ENCODE measurements around the gene SKIDA1.
A peak's percentile ranks its signal among the peaks of the same experiment; 100 is the strongest.
"Not testable (repeated sequence)": the region's sequence is repeated elsewhere in the genome, so short reads cannot be mapped to it uniquely, and the experiment has no call there.

Gene SKIDA1

DNA sequence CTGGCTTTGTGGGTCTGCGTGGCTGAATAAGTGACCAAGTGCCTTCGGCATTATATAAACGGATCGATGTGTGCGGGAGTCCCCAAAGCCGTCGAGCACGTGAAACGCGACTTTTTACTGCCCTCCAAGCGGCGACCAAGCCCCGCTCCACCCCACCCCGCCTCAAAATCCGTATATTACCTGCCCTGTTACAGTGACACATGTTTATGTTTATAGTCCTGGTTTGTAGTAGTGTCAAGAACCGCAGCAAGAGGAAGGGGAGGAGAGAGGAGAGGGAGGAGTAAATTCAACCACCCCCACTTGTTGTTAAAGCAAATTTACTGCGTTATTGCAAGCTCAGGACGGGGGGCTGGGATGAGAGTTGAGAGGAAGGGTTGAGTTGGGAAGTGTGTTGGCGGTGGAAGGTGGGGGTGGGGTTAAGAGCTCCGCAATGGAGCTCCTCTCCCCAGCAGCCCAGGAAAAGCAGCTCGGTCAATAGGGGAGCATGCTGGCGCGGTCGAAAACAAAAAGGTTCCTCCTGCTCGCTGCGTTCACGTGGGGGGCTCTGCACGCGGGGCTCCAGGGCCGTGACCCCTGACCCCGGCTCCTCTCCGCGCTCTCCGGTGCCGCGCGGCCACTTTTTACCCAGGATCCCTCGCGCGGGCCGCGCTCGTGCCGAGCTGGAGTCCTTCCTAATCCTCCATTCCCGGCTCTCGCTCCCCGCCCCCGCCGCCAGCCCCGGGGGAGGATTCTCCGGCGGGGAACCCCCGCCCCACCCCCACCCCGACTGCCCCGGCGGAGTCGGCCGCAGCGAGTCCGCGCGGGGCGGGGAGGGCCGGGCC lies at the start of gene SKIDA1:
Gene SKIDA1, minus strand, starts transcription at position 316 of the 821 bp plus-strand sequence. CDS start 7,860 bp downstream, outside the sequence.
- Histone ChIP-seq H3K27ac (ENCODE audit: low read depth, low read length) (peak within 1 kb of the TSS; percentile 99), H3K9me3 (ENCODE audit: control insufficient read depth in 5 of 5, low read length in 5 of 5) (no peaks in the 10 kb centered on the region), H3K36me3 (ENCODE audit: control insufficient read depth in 5 of 5, insufficient read depth in 5 of 5, low read length in 5 of 5) (no peaks in the 10 kb centered on the region), H3K4me3 (ENCODE audit: low read depth in 1 of 5, low read length in 5 of 5) (peak within 1 kb of the TSS; percentile 78 to 96 (median 87)), H3K9ac (ENCODE audit: low read length in 5 of 5) (peak within 1 kb of the TSS; percentile 78 to 95 (median 84)), H3K4me1 (ENCODE audit: control insufficient read depth in 5 of 5, insufficient read depth in 5 of 5, low read length in 5 of 5) (peaks cover 0 to 40% (median 35%) of the 10 kb centered on the region in 5 donors), H3K27me3 (ENCODE audit: control insufficient read depth in 5 of 5, insufficient read depth in 4 of 5, low read length in 5 of 5) (no peaks in the 10 kb centered on the region)

DNA sequence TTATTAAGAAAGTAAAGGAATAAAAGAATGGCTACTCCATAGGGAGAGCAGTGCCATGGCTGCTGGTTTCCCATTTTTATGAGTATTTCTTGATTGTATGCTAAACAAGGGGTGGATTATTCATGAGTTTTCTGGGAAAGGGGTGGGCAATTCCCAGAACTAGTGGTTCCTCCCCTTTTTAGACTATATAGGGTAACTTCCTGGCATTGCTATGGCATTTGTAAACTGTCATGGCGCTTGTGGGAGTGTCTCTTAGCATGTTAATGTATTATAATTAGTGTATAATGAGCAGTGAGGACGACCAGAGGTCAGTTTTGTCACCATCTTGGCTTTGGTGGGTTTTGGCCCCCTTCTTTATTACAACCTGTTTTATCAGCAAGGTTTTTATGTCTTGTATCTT lies 49.0 kb upstream of the SKIDA1 start:
- H3K9ac ChIP-seq (ENCODE audit: low read length in 5 of 5); H3K27me3 ChIP-seq (ENCODE audit: control insufficient read depth in 5 of 5, insufficient read depth in 4 of 5, low read length in 5 of 5); H3K4me3 ChIP-seq (ENCODE audit: low read depth in 1 of 5, low read length in 5 of 5); H3K36me3 ChIP-seq (ENCODE audit: control insufficient read depth in 5 of 5, insufficient read depth in 5 of 5, low read length in 5 of 5); H3K27ac ChIP-seq (ENCODE audit: low read depth, low read length); H3K9me3 ChIP-seq (ENCODE audit: control insufficient read depth in 5 of 5, low read length in 5 of 5): not testable (repeated sequence)
- H3K4me1 ChIP-seq (ENCODE audit: control insufficient read depth in 5 of 5, insufficient read depth in 5 of 5, low read length in 5 of 5) = peaks cover 0 to 13% (median 11%) of the 10 kb centered on the region in 5 donors

- Histone ChIP-seq H3K36me3 (ENCODE audit: control insufficient read depth in 5 of 5, insufficient read depth in 5 of 5, low read length in 5 of 5) (no peaks in the 10 kb centered on the region), H3K9ac (ENCODE audit: low read length in 5 of 5) (no peak overlapping the region), H3K27ac (ENCODE audit: low read depth, low read length) (no peak overlapping the region), H3K4me3 (ENCODE audit: low read depth in 1 of 5, low read length in 5 of 5) (no peak overlapping the region), H3K27me3 (ENCODE audit: control insufficient read depth in 5 of 5, insufficient read depth in 4 of 5, low read length in 5 of 5) (no peaks in the 10 kb centered on the region), H3K4me1 (ENCODE audit: control insufficient read depth in 5 of 5, insufficient read depth in 5 of 5, low read length in 5 of 5) (peaks cover 0 to 13% (median 11%) of the 10 kb centered on the region in 5 donors), H3K9me3 (ENCODE audit: control insufficient read depth in 5 of 5, low read length in 5 of 5) (no peaks in the 10 kb centered on the region)
These were observed 47.1 kb upstream of the SKIDA1 start for GRCh38 chr10:21572578-21572977.

DNA sequence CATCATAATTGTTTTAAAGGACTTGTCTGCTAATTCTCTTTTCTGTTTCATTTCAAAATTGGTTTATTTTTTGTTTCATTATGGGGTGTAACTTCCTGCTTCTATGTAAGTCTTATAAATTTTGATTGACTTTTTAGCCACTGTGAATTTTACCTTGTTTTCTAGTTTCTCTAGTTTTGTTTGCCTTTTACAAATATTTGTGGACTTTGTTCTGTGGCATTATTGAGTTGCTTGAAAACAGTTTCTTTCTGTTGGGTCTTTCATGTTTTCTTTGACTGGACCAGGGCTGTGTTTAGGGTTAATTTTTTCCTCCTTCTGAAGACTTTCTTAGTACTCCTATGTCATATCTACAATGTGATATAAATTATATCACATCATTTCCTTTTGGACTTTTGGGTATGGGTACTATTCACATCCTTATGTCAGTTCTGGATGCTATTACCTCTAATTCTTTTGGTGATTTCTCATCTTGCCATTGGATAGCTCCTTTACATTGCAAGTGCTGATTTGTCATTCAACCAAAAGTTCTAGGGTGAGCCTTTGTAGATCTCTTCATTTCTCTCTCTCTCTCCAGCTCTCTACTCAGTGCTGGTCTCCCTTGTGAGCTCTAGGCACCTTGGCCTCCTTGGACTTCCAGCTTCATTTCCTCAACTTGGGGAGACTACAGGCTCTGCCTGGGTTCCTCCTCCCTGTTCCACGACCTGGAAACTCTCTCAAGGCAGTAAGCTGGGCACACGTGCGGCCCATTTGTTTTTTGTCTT lies 45.5 kb upstream of the SKIDA1 start:
- H3K27ac ChIP-seq (ENCODE audit: low read depth, low read length) = no peak overlapping the region
- no peaks in the 10 kb centered on the region for H3K9me3 ChIP-seq (ENCODE audit: control insufficient read depth in 5 of 5, low read length in 5 of 5)
- peaks cover 0 to 13% (median 11%) of the 10 kb centered on the region in 5 donors for H3K4me1 ChIP-seq (ENCODE audit: control insufficient read depth in 5 of 5, insufficient read depth in 5 of 5, low read length in 5 of 5)

GRCh38 chr10:21558984-21559383 lies 33.5 kb upstream of the SKIDA1 start:
- not testable (repeated sequence) for H3K27ac ChIP-seq (ENCODE audit: low read depth, low read length); H3K9ac ChIP-seq (ENCODE audit: low read length in 5 of 5); H3K4me3 ChIP-seq (ENCODE audit: low read depth in 1 of 5, low read length in 5 of 5); H3K4me1 ChIP-seq (ENCODE audit: control insufficient read depth in 5 of 5, insufficient read depth in 5 of 5, low read length in 5 of 5); H3K27me3 ChIP-seq (ENCODE audit: control insufficient read depth in 5 of 5, insufficient read depth in 4 of 5, low read length in 5 of 5); H3K9me3 ChIP-seq (ENCODE audit: control insufficient read depth in 5 of 5, low read length in 5 of 5)
- H3K36me3 ChIP-seq (ENCODE audit: control insufficient read depth in 5 of 5, insufficient read depth in 5 of 5, low read length in 5 of 5) = peaks cover 11 to 33% (median 21%) of the 10 kb centered on the region in 5 donors

More for the DNA sequence above, 45.5 kb upstream of the SKIDA1 start:
- Histone ChIP-seq H3K36me3 (ENCODE audit: control insufficient read depth in 5 of 5, insufficient read depth in 5 of 5, low read length in 5 of 5) (peaks cover 0 to 2% (median 0%) of the 10 kb centered on the region in 5 donors), H3K27me3 (ENCODE audit: control insufficient read depth in 5 of 5, insufficient read depth in 4 of 5, low read length in 5 of 5) (no peaks in the 10 kb centered on the region), H3K4me3 (ENCODE audit: low read depth in 1 of 5, low read length in 5 of 5) (no peak overlapping the region), H3K9ac (ENCODE audit: low read length in 5 of 5) (no peak overlapping the region)

DNA sequence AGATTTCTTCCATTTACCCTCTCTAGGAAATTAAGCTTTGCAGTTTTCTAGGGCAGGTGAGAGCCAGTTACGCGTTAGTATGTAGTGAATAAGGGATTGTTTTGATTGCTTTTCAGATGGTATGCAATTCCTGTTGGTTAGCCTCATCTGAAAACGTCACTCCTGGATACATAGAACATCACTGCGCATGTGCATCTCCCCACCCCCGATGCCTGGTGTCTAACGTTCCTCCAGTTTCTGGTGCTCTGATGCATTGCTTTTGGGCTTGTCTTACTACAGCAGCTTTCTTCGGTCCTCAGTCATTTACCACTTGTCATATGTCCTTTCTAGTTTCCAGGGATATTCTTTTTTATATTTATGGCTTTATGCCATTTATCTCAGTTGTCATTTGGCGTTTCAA lies 31.0 kb upstream of the SKIDA1 start:
- Histone ChIP-seq H3K9ac (ENCODE audit: low read length in 5 of 5) (no peak overlapping the region), H3K27ac (ENCODE audit: low read depth, low read length) (no peak overlapping the region), H3K4me3 (ENCODE audit: low read depth in 1 of 5, low read length in 5 of 5) (no peak overlapping the region), H3K9me3 (ENCODE audit: control insufficient read depth in 5 of 5, low read length in 5 of 5) (no peaks in the 10 kb centered on the region), H3K4me1 (ENCODE audit: control insufficient read depth in 5 of 5, insufficient read depth in 5 of 5, low read length in 5 of 5) (no peaks in the 10 kb centered on the region), H3K27me3 (ENCODE audit: control insufficient read depth in 5 of 5, insufficient read depth in 4 of 5, low read length in 5 of 5) (no peaks in the 10 kb centered on the region), H3K36me3 (ENCODE audit: control insufficient read depth in 5 of 5, insufficient read depth in 5 of 5, low read length in 5 of 5) (peaks cover 20 to 52% (median 31%) of the 10 kb centered on the region in 5 donors)

DNA sequence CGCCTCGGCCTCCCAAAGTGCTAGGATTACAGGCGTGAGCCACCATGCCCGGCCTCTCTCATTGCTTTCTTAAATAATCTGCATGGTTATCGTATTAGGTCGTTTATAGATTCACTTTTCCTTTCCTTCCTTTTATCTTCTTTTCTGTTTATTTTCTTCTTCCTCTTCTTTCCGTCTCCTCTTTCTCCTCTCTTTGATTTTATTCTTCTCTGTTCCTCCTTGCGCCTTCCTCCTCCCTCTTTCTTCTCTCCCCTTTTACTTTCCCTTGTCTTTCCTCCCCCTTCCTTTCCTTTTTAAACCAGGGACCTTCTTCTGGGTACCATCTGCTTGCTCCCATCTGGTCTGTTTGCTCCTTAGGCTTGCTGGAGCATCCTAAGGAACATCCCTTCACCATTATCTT lies 27.2 kb upstream of the SKIDA1 start:
- Histone ChIP-seq H3K27me3 (ENCODE audit: control insufficient read depth in 5 of 5, insufficient read depth in 4 of 5, low read length in 5 of 5) (no peaks in the 10 kb centered on the region), H3K27ac (ENCODE audit: low read depth, low read length) (no peak overlapping the region), H3K9me3 (ENCODE audit: control insufficient read depth in 5 of 5, low read length in 5 of 5) (no peaks in the 10 kb centered on the region), H3K9ac (ENCODE audit: low read length in 5 of 5) (no peak overlapping the region), H3K4me3 (ENCODE audit: low read depth in 1 of 5, low read length in 5 of 5) (no peak overlapping the region), H3K4me1 (ENCODE audit: control insufficient read depth in 5 of 5, insufficient read depth in 5 of 5, low read length in 5 of 5) (peaks cover 0 to 5% (median 0%) of the 10 kb centered on the region in 5 donors), H3K36me3 (ENCODE audit: control insufficient read depth in 5 of 5, insufficient read depth in 5 of 5, low read length in 5 of 5) (peaks cover 18 to 53% (median 30%) of the 10 kb centered on the region in 5 donors)

GRCh38 chr10:21547246-21547645 lies 21.8 kb upstream of the SKIDA1 start:
- Histone ChIP-seq H3K36me3 (ENCODE audit: control insufficient read depth in 5 of 5, insufficient read depth in 5 of 5, low read length in 5 of 5) (peaks cover 20 to 64% (median 34%) of the 10 kb centered on the region in 5 donors), H3K27me3 (ENCODE audit: control insufficient read depth in 5 of 5, insufficient read depth in 4 of 5, low read length in 5 of 5) (no peaks in the 10 kb centered on the region), H3K4me3 (ENCODE audit: low read depth in 1 of 5, low read length in 5 of 5) (no peak overlapping the region), H3K27ac (ENCODE audit: low read depth, low read length) (no peak overlapping the region), H3K9me3 (ENCODE audit: control insufficient read depth in 5 of 5, low read length in 5 of 5) (no peaks in the 10 kb centered on the region), H3K4me1 (ENCODE audit: control insufficient read depth in 5 of 5, insufficient read depth in 5 of 5, low read length in 5 of 5) (peaks cover 0 to 5% (median 0%) of the 10 kb centered on the region in 5 donors), H3K9ac (ENCODE audit: low read length in 5 of 5) (no peak overlapping the region)

GRCh38 chr10:21540701-21541100 lies 15.2 kb upstream of the SKIDA1 start:
- H3K36me3 ChIP-seq (ENCODE audit: control insufficient read depth in 5 of 5, insufficient read depth in 5 of 5, low read length in 5 of 5) = peaks cover 26 to 74% (median 52%) of the 10 kb centered on the region in 5 donors
- H3K4me1 ChIP-seq (ENCODE audit: control insufficient read depth in 5 of 5, insufficient read depth in 5 of 5, low read length in 5 of 5); H3K27me3 ChIP-seq (ENCODE audit: control insufficient read depth in 5 of 5, insufficient read depth in 4 of 5, low read length in 5 of 5); H3K4me3 ChIP-seq (ENCODE audit: low read depth in 1 of 5, low read length in 5 of 5); H3K9me3 ChIP-seq (ENCODE audit: control insufficient read depth in 5 of 5, low read length in 5 of 5); H3K9ac ChIP-seq (ENCODE audit: low read length in 5 of 5); H3K27ac ChIP-seq (ENCODE audit: low read depth, low read length): not testable (repeated sequence)

GRCh38 chr10:21536874-21537273 lies 11.4 kb upstream of the SKIDA1 start:
- Histone ChIP-seq H3K27ac (ENCODE audit: low read depth, low read length) (no peak overlapping the region), H3K36me3 (ENCODE audit: control insufficient read depth in 5 of 5, insufficient read depth in 5 of 5, low read length in 5 of 5) (peaks cover 9 to 42% (median 28%) of the 10 kb centered on the region in 5 donors), H3K4me3 (ENCODE audit: low read depth in 1 of 5, low read length in 5 of 5) (no peak overlapping the region), H3K9ac (ENCODE audit: low read length in 5 of 5) (no peak overlapping the region), H3K27me3 (ENCODE audit: control insufficient read depth in 5 of 5, insufficient read depth in 4 of 5, low read length in 5 of 5) (no peaks in the 10 kb centered on the region), H3K4me1 (ENCODE audit: control insufficient read depth in 5 of 5, insufficient read depth in 5 of 5, low read length in 5 of 5) (peaks cover 5 to 26% (median 20%) of the 10 kb centered on the region in 5 donors), H3K9me3 (ENCODE audit: control insufficient read depth in 5 of 5, low read length in 5 of 5) (no peaks in the 10 kb centered on the region)
